ENCODE results near the gene HS3ST4. TPM values are rescaled to one million over a fixed set of nuclear protein-coding genes. Genes with fewer than 3 reads are reported as not detected.

Gene HS3ST4
- total and polyA plus RNA-seq, 2 of the 4 experiments (the other 2 are of a cell fraction), result not detected

GRCh38 chr16:25925421-25925820 lies 233.7 kb downstream of the HS3ST4 start:
- Histone ChIP-seq H3K56ac (ENCODE audit: extremely low read depth, insufficient read depth, low read length) (no peak overlapping the region), H2BK20ac (ENCODE audit: low read depth, low read length) (no peak overlapping the region), H3K4me3 (ENCODE audit: insufficient read depth, low read depth, low read length) (no peak overlapping the region), H4K8ac (ENCODE audit: low read depth in 2 of 2, low read length in 2 of 2) (no peak overlapping the region), H3K79me1 (ENCODE audit: low read depth in 1 of 2, low read length in 2 of 2) (no peaks in the 10 kb centered on the region), H3K9ac (ENCODE audit: low read depth, low read length) (no peak overlapping the region), H3K23ac (ENCODE audit: low read depth, low read length) (no peak overlapping the region), H2AK9ac (replicated peaks; ENCODE audit: low read depth, low read length, poor library complexity) (no peak overlapping the region), H3K36me3 (ENCODE audit: control insufficient read depth, insufficient read depth, low read length) (no peaks in the 10 kb centered on the region), H3K27me3 (ENCODE audit: control insufficient read depth, insufficient read depth, low read length) (no peaks in the 10 kb centered on the region), H4K91ac (ENCODE audit: insufficient read depth, low read depth, low read length) (no peak overlapping the region), H2AK5ac (ENCODE audit: low read depth, low read length) (no peak overlapping the region), H3K18ac (ENCODE audit: low read depth, low read length) (no peak overlapping the region), H4K20me1 (ENCODE audit: insufficient read depth, low read length) (no peaks in the 10 kb centered on the region), H3K14ac (replicated peaks; ENCODE audit: low read depth, low read length) (no peak overlapping the region), H3K9me1 (ENCODE audit: insufficient read depth, low read length) (no peaks in the 10 kb centered on the region), H2BK15ac (ENCODE audit: low read depth, low read length) (no peak overlapping the region), H3K4me2 (ENCODE audit: low read depth, low read length) (no peak overlapping the region), H3K27ac (ENCODE audit: insufficient read depth, low read length) (no peak overlapping the region), H4K5ac (ENCODE audit: low read depth, low read length) (no peak overlapping the region), H2BK5ac (ENCODE audit: low read depth, low read length, poor library complexity, severe bottlenecking) (no peak overlapping the region), H3K4ac (ENCODE audit: low read depth, low read length) (no peak overlapping the region), H3K4me1 (ENCODE audit: control insufficient read depth, insufficient read depth, low read length) (no peaks in the 10 kb centered on the region), H2AFZ (replicated peaks; ENCODE audit: low read length, poor library complexity) (no peak overlapping the region), H3K9me3 (ENCODE audit: control insufficient read depth, insufficient read depth, low read length) (peaks cover 11% of the 10 kb centered on the region), H2BK120ac (ENCODE audit: low read depth, low read length) (no peak overlapping the region)
- no TSS peak for BruUV-seq (replicated peaks)
- intact Hi-C loops (cut with micrococcal nuclease), result no loop called here
- ChIA-PET CTCF (no interaction called here), POLR2A (ENCODE audit: unreplicated experiment) (no interaction called here)
- in situ Hi-C loops (cut with MboI; ENCODE audit: low sequenced_read_pairs), result no loop called here
- TF ChIP-seq RFX5 (IDR thresholded peaks at IDR 0.05; ENCODE audit: low read depth, low read length) (no peak), NFE2L2 (IDR thresholded peaks at IDR 0.05; ENCODE audit: low read depth, low read length) (no peak), CEBPB (IDR thresholded peaks at IDR 0.05; ENCODE audit: low read depth, low read length) (no peak), SMC3 (IDR thresholded peaks at IDR 0.05; ENCODE audit: low read depth, low read length) (no peak), USF2 (IDR thresholded peaks at IDR 0.05; ENCODE audit: low read depth, low read length) (no peak), MXI1 (IDR thresholded peaks at IDR 0.05; ENCODE audit: borderline replicate concordance, low read depth, low read length) (no peak), MAZ (IDR thresholded peaks at IDR 0.05; ENCODE audit: borderline replicate concordance, low read depth, low read length) (no peak), CTCF (conservative IDR thresholded peaks at IDR 0.05; ENCODE audit: low read depth, low read length) (no peak), RCOR1 (IDR thresholded peaks at IDR 0.05; ENCODE audit: insufficient replicate concordance, low read length) (no peak), FOS (IDR thresholded peaks at IDR 0.05; ENCODE audit: low read depth, low read length) (no peak), MAFK (IDR thresholded peaks at IDR 0.05; ENCODE audit: low read depth, low read length) (no peak), ELK1 (IDR thresholded peaks at IDR 0.05; ENCODE audit: borderline replicate concordance, low read depth, low read length) (no peak), BHLHE40 (IDR thresholded peaks at IDR 0.05; ENCODE audit: low read depth, low read length) (no peak), POLR2A (IDR thresholded peaks at IDR 0.05; ENCODE audit: low read depth, low read length) (no peak), CHD1 (IDR thresholded peaks at IDR 0.05; ENCODE audit: low read depth, low read length) (no peak), RAD21 (IDR thresholded peaks at IDR 0.05; ENCODE audit: low read length) (no peak)
- WGBS, 2 experiments (ENCODE audit: extremely low coverage in 2 of 2, insufficient read length in 1 of 2), result no CpG with 5 or more reads among the region's 8 CpGs
- DNase-seq (no peak), ATAC-seq (ENCODE audit: low read depth) (no peak)
- dilution Hi-C loops (cut with HindIII; ENCODE audit: low sequenced_read_pairs, unreplicated experiment), result no loop called here

Data from IMR-90 (cell line).